NT2/D1 (cell line): ENCODE data around the gene PCDHB16.

Source experiments
- YY1 ChIP-seq: IDR thresholded peaks from 2 replicates; pipeline ENCODE4 v1.6.1; 2011; ENCODE audit not compliant: insufficient read length, insufficient read depth
- ZNF274 ChIP-seq: IDR thresholded peaks from 2 replicates; pipeline ENCODE4 v1.6.1; 2011; ENCODE audit warnings: mild to moderate bottlenecking, low read depth, low read length

GRCh38 chr5:141208478-141208877 lies 26.3 kb downstream of the PCDHB16 start, which contains the start of gene PCDHB12:
- TF ChIP-seq YY1, result no peak
- no peak for TF ChIP-seq ZNF274
